PC-9 (cell line): ENCODE measurements around the gene ASTL. TPM values are rescaled to one million over a fixed set of nuclear protein-coding genes. Genes with fewer than 3 reads are reported as not detected.

Experiments used
- BruUV-seq: library from RNA; stranded (reverse); fragments of 400-500 nt; replicated peaks from 2 replicates; lab custom pipeline; 2021; lab: Mats Ljungman, UMichigan
- CTCF ChIA-PET: fragments of 300-600 bp; sonication (Branson Sonifier 250); formaldehyde crosslinking; loops from one replicate; lab custom pipeline; 2022; ENCODE audit warnings: antibody characterized with exemption; lab: Charles Lee
- POLR2A ChIA-PET: fragments of 300-600 bp; sonication (Branson Sonifier 250); formaldehyde crosslinking; loops from one replicate; lab custom pipeline; 2022; ENCODE audit warnings: antibody characterized with exemption; ENCODE audit not compliant: unreplicated experiment; lab: Charles Lee
- DNase-seq, 2 experiments: peaks; one replicate each; pipeline versions ENCODE4 v3.0.0 to v3.0.0-alpha.2; 2015 to 2022; ENCODE audit warnings: mixed read lengths in 1 of 2
- H2AFZ ChIP-seq: fragments of 200-600 bp; sonication (generic); 2 replicates; pipeline ENCODE4 v1.8.1; 2017; ENCODE audit warnings: antibody characterized with exemption
- H3F3A ChIP-seq: fragments of 200-600 bp; sonication (generic); 2 replicates; pipeline ENCODE4 v1.8.1; 2017; ENCODE audit warnings: antibody characterized with exemption, mild to moderate bottlenecking, low read depth; ENCODE audit not compliant: insufficient read depth
- H3K27ac ChIP-seq: fragments of 200-600 bp; sonication (generic); 2 replicates; pipeline ENCODE4 v1.6.1; 2016; ENCODE audit warnings: mixed run types
- H3K27me3 ChIP-seq: fragments of 200-600 bp; sonication (generic); 2 replicates; pipeline ENCODE4 v1.6.1; 2016; ENCODE audit warnings: low read depth, mixed run types; ENCODE audit not compliant: insufficient read depth
- H3K36me3 ChIP-seq: fragments of 200-600 bp; sonication (generic); 2 replicates; pipeline ENCODE4 v1.6.1; 2016; ENCODE audit warnings: low read depth, mixed run types
- H3K4me1 ChIP-seq: fragments of 200-600 bp; sonication (generic); replicated peaks from 2 replicates; pipeline ENCODE4 v1.6.1; 2016; ENCODE audit warnings: mixed run types; ENCODE audit not compliant: insufficient read depth
- H3K4me2 ChIP-seq: fragments of 200-600 bp; sonication (generic); 2 replicates; pipeline ENCODE4 v1.6.1; 2017; ENCODE audit warnings: mixed run types
- H3K4me3 ChIP-seq: fragments of 200-600 bp; sonication (generic); 2 replicates; pipeline ENCODE4 v1.6.1; 2016; ENCODE audit warnings: mixed run types
- H3K79me2 ChIP-seq: fragments of 200-600 bp; sonication (generic); 2 replicates; pipeline ENCODE4 v1.6.1; 2017; ENCODE audit warnings: low read depth, mixed run types
- H3K9me2 ChIP-seq: fragments of 200-600 bp; sonication (generic); 2 replicates; pipeline ENCODE4 v1.8.1; 2017; ENCODE audit warnings: mild to moderate bottlenecking; ENCODE audit not compliant: insufficient read depth
- H3K9me3 ChIP-seq: fragments of 200-600 bp; sonication (generic); 2 replicates; pipeline ENCODE4 v1.8.1; 2016; ENCODE audit warnings: low read depth; ENCODE audit not compliant: insufficient read depth
- H4K20me1 ChIP-seq: fragments of 200-600 bp; sonication (generic); 2 replicates; pipeline ENCODE4 v1.8.1; 2017; ENCODE audit not compliant: insufficient read depth
- CTCF ChIP-seq: fragments of 200-600 bp; sonication (generic); conservative IDR thresholded peaks from 2 replicates; pipeline ENCODE4 v1.6.1; 2017; ENCODE audit warnings: mixed run types, antibody characterized with exemption, mild to moderate bottlenecking, moderate library complexity
- EZH2 ChIP-seq: fragments of 200-600 bp; sonication (generic); IDR thresholded peaks from 2 replicates; pipeline ENCODE4 v1.8.0; 2017; ENCODE audit warnings: antibody characterized with exemption, low read depth
- intact Hi-C: fragments of 100-400 bp; cut with micrococcal nuclease; formaldehyde crosslinking; loops from one replicate; pipeline ENCODE4 v1.10.0; 2022; ENCODE audit not compliant: unreplicated experiment
- total RNA-seq: library from RNA; stranded (reverse); gene quantifications from 2 replicates; pipeline ENCODE4 v1.2.3, GENCODE V29; 2021

The ASTL gene
- total RNA-seq, 1 experiment from 2014 or later: not detected

GRCh38 chr2:96091711-96092572 is 46.4 kb downstream of the ASTL start:
- peaks cover 5% of the 10 kb centered on the region; the same call in 1 of the 2 replicates for H3K27me3 ChIP-seq
- intact Hi-C loops: loop anchor here (2.0 kb wide), 1 partner anchor 79 kb away; no protein-coding TSS in a partner anchor
- ChIA-PET POLR2A (no interaction called here), CTCF (interaction anchor here (0.5 kb wide), 1 partner anchor 86 kb away, joined by 3 read pairs; no protein-coding TSS in a partner anchor)
- BruUV-seq: no TSS peak
- H3K79me2 ChIP-seq: no peaks in the 10 kb centered on the region
- no peak overlapping the region for H3K4me3 ChIP-seq
- peaks cover 9% of the 10 kb centered on the region for H3K4me1 ChIP-seq
- TF ChIP-seq EZH2: no peak
- no peak for TF ChIP-seq CTCF
- DNase-seq: peak in 1 of 2 experiments; percentile 32
- no peaks in the 10 kb centered on the region for H3K9me2 ChIP-seq
- H2AFZ ChIP-seq: no peak overlapping the region
- H3K27ac ChIP-seq: no peak overlapping the region
- no peak overlapping the region for H3K4me2 ChIP-seq
- H3K36me3 ChIP-seq: no peaks in the 10 kb centered on the region
- no peaks in the 10 kb centered on the region for H4K20me1 ChIP-seq
- no peaks in the 10 kb centered on the region for H3K9me3 ChIP-seq
- H3F3A ChIP-seq: no peaks in the 10 kb centered on the region; the same call in 1 of the 2 replicates

GRCh38 chr2:96091141-96091710 is 47.1 kb downstream of the ASTL start:
- Histone ChIP-seq H3F3A (no peaks in the 10 kb centered on the region; the same call in 1 of the 2 replicates), H3K27ac (no peak overlapping the region), H3K4me2 (no peak overlapping the region), H3K4me1 (peaks cover 9% of the 10 kb centered on the region), H3K9me2 (no peaks in the 10 kb centered on the region), H3K9me3 (no peaks in the 10 kb centered on the region), H2AFZ (no peak overlapping the region), H3K36me3 (no peaks in the 10 kb centered on the region), H3K79me2 (no peaks in the 10 kb centered on the region), H4K20me1 (no peaks in the 10 kb centered on the region), H3K4me3 (no peak overlapping the region), H3K27me3 (peaks cover 5% of the 10 kb centered on the region; the same call in 1 of the 2 replicates)
- BruUV-seq: no TSS peak
- TF ChIP-seq CTCF (no peak), EZH2 (no peak)
- intact Hi-C loops: no loop called here
- ChIA-PET POLR2A (no interaction called here), CTCF (interaction anchor here (0.5 kb wide), 1 partner anchor 87 kb away, joined by 3 read pairs; no protein-coding TSS in a partner anchor)
- no peak for DNase-seq

GRCh38 chr2:96090196-96090926 is 47.9 kb downstream of the ASTL start:
- intact Hi-C loops: no loop called here
- Histone ChIP-seq H2AFZ (no peak overlapping the region), H3K9me2 (no peaks in the 10 kb centered on the region), H3K36me3 (no peaks in the 10 kb centered on the region), H3K4me3 (no peak overlapping the region), H3K27me3 (peaks cover 5% of the 10 kb centered on the region; the same call in 1 of the 2 replicates), H3K9me3 (no peaks in the 10 kb centered on the region), H3K4me1 (peaks cover 5% of the 10 kb centered on the region), H3K27ac (no peak overlapping the region), H4K20me1 (no peaks in the 10 kb centered on the region), H3K79me2 (no peaks in the 10 kb centered on the region), H3K4me2 (no peak overlapping the region), H3F3A (no peaks in the 10 kb centered on the region; the same call in 1 of the 2 replicates)
- TF ChIP-seq EZH2 (no peak), CTCF (no peak)
- CTCF ChIA-PET: no interaction called here
- POLR2A ChIA-PET: interaction anchor here (0.6 kb wide), 1 partner anchor 671 kb away, joined by 5 read pairs; no protein-coding TSS in a partner anchor
- BruUV-seq: no TSS peak
- no peak for DNase-seq
